GM12891 (cell line): ENCODE data around the gene RAB4B.

Experiments used
- PAX5 ChIP-seq: IDR thresholded peaks from 2 replicates; pipeline ENCODE4 v1.6.1; 2011; ENCODE audit warnings: low read length, moderate library complexity, mild to moderate bottlenecking; ENCODE audit not compliant: insufficient read depth, severe bottlenecking
- POLR2A ChIP-seq: IDR thresholded peaks from 2 replicates; pipeline ENCODE4 v1.6.1; 2011; ENCODE audit warnings: low read depth, low read length, control low read depth
- POLR2AphosphoS5 ChIP-seq: IDR thresholded peaks from 2 replicates; pipeline ENCODE4 v1.6.1; 2011; ENCODE audit warnings: low read depth, low read length, control low read depth
- SPI1 ChIP-seq: IDR thresholded peaks from 2 replicates; pipeline ENCODE4 v1.6.1; 2011; ENCODE audit warnings: low read depth, low read length, control low read depth
- TAF1 ChIP-seq: IDR thresholded peaks from 2 replicates; pipeline ENCODE4 v1.6.1; 2011; ENCODE audit warnings: low read depth, low read length, control low read depth

DNA sequence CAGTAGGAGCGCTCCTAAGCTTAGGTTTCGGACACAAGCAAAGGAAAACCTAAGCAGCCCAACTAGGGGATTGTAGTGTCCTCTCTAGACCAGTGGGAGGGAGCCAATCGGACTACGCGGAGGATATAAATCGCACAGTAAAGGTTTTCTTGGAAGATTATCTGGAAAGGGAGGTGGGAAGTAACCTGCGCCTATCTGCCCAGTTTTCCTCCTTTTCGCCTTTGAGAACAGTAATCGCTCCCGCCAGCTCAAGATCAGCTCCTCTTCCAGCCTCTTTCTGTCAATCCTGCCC lies 456 bp upstream of the RAB4B start:
- TF ChIP-seq POLR2A = peak; percentile 88; the same call in 1 of the 2 replicates
- TF ChIP-seq TAF1 = peak; percentile 42; the same call in 1 of the 2 replicates
- peak; percentile 87; the same call in 1 of the 2 replicates for TF ChIP-seq POLR2AphosphoS5
- TF ChIP-seq SPI1 = no peak
- no peak for TF ChIP-seq PAX5
